ENCODE results near the gene RRAS.
"Not testable (repeated sequence)": the region's sequence is repeated elsewhere in the genome, so short reads cannot be mapped to it uniquely, and the experiment has no call there.

The RRAS gene

GRCh38 chr19:49632576-49632975 lies 7.4 kb downstream of the RRAS start:
- no peak for DNase-seq (ENCODE audit: low read depth in 2 of 2)

DNA sequence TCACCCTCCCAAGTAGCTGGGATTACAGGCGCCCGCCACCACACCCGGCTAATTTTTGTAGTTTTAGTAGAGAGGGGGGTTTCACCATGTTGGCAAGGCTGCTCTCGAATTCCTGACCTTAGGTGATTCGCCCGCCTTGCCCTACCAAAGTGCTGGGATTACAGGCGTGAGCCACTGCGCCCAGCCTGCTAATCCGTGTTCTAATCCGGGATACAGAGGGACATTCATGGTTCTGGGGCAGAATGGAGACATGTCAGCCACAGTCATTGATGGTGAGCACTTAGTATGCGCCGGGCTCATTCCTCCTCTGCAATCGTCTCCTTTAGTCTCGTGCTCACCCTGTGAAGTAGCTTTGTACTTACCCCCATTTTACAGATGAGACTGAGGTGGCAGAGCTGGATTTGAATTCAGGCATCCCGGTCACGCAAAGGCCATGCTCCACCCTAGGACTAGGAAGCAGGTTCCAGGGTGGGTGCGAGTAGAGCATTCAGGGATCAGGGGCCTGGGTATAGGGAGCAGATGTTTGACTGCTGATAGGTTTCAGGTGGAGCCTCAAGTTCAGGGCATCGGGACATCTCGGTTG lies 8.2 kb downstream of the RRAS start:
- no peak for DNase-seq (ENCODE audit: low read depth in 2 of 2)

DNA sequence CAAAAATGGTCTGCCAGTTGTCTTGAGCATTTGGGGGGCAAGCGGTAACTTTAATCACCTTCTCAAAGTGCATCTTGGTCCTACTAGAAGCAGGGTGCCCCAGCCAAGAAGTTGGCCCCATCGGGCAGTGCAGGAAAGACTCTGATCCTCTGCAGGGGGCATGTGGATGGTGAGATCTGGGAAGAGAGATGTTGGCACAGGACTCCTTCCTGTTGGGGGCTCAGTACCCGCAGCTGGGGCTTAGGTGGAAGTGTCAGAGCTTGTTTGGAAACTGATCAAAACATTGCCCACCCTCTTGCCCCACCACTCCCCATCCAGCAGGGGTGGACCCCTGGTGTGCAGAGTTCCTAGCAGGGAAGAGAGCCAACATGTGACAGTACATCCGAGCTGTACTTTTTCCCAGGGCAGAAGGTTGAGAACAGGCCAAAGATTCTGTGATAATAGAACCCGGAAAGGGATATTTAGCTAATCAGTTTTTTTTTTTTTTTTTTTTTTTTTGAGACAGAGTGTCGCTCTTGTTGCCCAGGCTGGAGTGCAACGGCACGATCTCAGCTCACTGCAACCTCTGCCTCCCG lies 8.8 kb downstream of the RRAS start:
- DNase-seq (ENCODE audit: low read depth in 2 of 2): no peak

GRCh38 chr19:49629659-49630058 lies 10.3 kb downstream of the RRAS start:
- DNase-seq (ENCODE audit: low read depth in 2 of 2): no peak

GRCh38 chr19:49626226-49626625 lies 13.7 kb downstream of the RRAS start:
- no peak for DNase-seq (ENCODE audit: low read depth in 2 of 2)

DNA sequence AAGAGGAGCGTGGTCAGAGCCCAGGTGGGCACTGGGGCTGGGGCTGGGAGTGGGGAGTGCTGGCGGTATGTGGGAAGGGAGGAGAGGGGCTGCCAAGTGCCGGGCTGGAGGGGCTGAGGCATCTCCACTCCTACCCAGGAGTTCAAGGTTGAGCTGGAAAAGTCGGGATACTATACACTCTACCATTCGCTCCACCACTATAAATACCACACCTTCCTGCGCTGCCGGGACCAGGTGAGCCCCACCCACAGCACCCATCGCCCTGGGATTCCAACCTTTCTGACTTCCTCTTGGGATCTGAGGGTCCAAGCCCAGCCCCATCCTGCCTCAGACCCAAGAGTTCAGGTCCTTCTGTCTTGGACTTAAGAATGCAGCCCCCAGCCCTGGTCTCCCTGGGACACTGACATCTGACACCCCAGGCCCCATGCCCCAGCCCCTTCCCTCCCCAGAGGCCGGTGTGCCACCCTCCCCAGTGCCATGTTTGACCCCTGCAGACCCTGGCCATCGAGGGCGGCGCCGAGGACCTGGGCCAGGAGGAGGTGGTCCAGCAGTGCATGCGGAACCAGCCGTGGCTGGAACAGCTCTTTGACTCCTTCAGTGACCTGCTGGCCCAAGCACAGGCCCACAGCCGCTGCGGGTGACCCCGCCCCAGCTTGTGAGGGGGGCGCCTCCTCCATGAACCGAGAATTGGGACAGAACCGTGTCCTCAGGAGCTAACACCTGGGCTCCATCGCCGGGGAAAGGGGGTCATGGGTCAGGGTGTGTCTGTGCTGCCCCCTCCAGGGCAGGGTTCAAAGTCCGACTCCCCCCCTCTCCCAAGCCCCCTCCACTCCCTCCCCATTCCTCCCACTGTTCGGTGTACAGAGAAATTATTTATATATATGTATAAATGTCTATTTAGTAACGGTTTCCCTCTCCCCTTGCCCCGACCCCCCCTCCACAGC lies 14.7 kb downstream of the RRAS start:
- DNase-seq (ENCODE audit: low read depth in 2 of 2): no peak

DNA sequence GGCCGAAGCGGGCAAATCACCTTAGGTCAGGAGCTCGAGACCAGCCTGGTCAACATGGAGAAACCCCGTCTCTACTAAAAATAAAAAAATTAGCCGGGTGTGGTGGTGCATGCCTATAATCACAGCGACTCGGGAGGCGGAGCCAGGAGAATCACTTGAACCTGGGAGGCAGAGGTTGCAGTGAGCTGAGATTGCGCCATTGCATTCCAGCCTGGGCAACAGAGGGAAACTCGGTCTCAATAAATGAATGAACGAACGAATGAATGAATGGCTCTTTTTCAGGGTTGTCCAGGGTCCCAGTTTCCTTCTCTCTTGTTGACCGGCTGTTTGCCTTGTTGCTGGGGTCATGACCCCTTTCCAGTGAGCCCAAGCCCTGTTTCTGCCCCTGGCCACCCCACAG lies 22.1 kb downstream of the RRAS start:
- not testable (repeated sequence) for DNase-seq (ENCODE audit: low read depth in 2 of 2)

DNA sequence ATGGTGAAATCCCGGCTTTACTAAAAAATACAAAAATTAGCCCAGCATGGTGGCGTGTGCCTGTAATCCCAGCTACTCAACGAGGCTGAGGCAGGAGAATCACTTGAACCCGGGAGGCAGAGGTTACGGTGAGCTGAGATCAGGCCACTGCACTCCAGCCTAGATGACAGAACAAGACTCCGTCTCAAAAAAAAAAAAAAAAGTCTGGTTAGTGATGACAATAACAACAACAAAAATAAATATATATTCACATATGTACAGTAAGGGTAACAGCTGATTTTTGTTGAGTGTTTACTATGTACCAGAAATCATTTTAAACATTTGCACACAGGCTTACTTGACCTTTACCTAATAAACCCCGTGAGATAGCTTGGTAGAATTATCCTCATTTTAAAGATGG lies 23.0 kb downstream of the RRAS start:
- DNase-seq (ENCODE audit: low read depth in 2 of 2): no peak

DNA sequence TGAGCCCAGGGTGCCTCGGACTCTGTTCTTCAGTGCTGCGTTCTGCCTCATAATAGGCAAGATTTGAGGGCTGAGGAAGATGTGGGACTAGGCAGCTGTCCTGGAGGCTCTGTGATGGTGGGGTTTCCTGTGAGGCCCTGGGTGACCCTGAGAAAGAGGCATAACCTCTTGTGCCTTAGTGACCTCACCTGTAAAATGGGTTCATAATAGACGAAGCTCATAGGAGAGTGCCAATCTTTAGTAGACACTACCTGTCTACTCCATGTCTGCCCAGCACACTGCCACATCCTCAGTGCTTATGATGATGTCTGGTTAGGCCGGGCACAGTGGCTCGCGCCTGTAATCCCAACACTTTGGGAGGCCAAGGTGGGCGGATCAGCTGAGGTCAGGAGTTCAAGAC lies 23.4 kb downstream of the RRAS start:
- no peak for DNase-seq (ENCODE audit: low read depth in 2 of 2)

- no peak for DNase-seq (ENCODE audit: low read depth in 2 of 2)
Observed at GRCh38 chr19:49615861-49616260, 24.1 kb downstream of the RRAS start.

- no peak for DNase-seq (ENCODE audit: low read depth in 2 of 2)
Observed at GRCh38 chr19:49614096-49614833, 25.7 kb downstream of the RRAS start.

DNA sequence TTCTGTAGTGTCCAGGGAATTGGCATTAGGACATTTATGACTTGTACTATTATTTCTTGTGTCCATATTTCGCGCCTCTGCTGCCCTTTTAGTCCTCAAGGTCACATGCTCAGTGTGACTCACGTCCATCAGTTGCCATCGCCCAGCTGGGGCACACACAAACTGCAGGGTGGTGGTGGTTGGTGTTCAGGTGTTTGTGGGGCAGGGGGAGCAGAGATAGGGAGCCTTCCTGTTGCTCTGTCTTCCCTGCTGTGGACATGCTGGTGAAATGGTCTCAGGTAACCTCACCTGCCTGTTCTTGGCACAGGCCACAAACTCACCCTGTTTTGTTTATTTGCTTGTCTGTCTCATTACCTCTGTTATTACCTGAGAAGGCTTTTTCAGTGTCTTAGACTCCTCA lies 26.6 kb downstream of the RRAS start:
- no peak for DNase-seq (ENCODE audit: low read depth in 2 of 2)

- no peak for DNase-seq (ENCODE audit: low read depth in 2 of 2)
Observed at GRCh38 chr19:49609499-49610092, 30.3 kb downstream of the RRAS start.

- no peak for DNase-seq (ENCODE audit: low read depth in 2 of 2)
Observed at GRCh38 chr19:49605605-49606004, 34.3 kb downstream of the RRAS start.

GRCh38 chr19:49602806-49603205 lies 37.1 kb downstream of the RRAS start:
- no peak for DNase-seq (ENCODE audit: low read depth in 2 of 2)

DNA sequence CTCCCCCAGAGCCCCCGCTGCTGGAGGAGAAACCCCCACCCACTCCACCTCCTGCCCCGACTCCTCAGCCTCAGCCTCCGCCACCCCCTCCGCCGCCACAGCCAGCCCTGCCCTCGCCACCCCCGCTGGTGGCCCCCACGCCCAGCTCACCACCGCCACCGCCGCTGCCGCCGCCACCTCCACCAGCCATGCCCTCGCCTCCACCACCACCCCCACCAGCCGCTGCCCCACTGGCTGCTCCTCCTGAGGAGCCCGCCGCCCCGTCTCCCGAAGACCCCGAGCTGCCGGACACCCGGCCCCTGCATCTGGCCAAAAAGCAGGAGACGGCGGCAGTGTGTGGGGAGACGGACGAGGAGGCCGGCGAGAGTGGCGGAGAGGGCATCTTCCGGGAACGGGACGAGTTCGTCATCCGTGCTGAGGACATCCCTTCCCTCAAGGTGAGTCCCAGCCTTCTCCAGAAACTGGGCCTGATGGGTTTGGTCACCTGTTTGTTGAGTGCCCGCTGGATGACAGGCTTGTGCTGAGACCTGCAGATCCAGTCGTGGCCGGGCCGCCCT lies 38.4 kb downstream of the RRAS start:
- DNase-seq (ENCODE audit: low read depth in 2 of 2): no peak

- DNase-seq (ENCODE audit: low read depth in 2 of 2): no peak
Observed at GRCh38 chr19:49599378-49600295, 40.3 kb downstream of the RRAS start.

- DNase-seq (ENCODE audit: low read depth in 2 of 2): no peak
Observed at GRCh38 chr19:49597703-49597974, 42.3 kb downstream of the RRAS start.

DNA sequence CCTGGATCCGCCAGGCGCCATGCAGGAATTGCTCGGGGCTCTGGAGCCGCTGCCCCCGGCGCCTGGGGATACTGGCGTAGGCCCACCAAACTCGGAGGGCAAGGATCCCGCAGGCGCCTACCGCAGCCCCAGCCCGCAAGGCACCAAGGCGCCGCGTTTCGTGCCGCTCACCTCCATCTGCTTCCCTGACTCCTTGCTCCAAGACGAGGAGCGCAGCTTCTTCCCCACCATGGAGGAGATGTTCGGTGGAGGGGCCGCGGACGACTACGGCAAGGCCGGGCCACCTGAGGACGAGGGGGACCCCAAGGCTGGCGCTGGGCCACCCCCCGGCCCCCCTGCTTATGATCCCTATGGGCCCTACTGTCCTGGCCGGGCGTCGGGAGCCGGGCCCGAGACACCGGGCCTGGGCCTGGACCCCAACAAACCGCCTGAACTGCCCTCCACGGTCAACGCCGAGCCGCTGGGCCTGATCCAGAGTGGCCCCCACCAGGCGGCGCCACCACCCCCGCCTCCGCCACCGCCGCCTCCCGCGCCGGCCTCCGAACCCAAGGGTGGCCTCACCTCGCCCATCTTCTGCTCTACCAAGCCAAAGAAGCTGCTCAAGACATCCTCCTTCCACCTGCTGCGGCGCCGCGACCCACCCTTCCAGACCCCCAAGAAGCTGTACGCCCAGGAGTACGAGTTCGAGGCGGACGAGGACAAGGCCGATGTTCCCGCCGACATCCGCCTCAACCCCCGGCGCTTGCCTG lies 42.8 kb downstream of the RRAS start:
- no peak for DNase-seq (ENCODE audit: low read depth in 2 of 2)

DNA sequence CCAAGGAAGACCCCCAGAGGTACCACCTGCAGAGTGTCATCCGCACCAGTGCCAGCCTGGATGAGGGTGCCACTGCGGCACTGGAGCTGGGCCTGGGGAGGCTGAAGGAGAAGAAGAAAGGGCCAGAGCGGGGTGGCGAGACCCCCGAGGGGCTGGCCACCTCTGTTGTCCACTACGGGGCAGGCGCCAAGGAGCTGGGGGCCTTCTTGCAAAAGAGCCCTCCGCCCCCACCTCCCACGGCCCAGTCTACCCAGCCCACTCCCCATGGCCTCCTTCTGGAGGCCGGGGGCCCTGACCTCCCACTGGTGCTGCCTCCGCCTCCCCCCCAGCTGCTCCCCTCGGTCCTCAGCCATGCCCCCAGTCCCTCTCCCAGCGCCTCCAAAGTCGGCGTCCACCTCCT lies 43.5 kb downstream of the RRAS start:
- DNase-seq (ENCODE audit: low read depth in 2 of 2): no peak
